H1 (cell line): Measurements from ENCODE around the gene WDR38. TPM values are rescaled to one million over a fixed set of nuclear protein-coding genes. Genes with fewer than 3 reads are reported as not detected.
"Not testable (repeated sequence)": the region's sequence is repeated elsewhere in the genome, so short reads cannot be mapped to it uniquely, and the experiment has no call there.

Source experiments
- CTCF ChIA-PET: fragments of 300-600 bp; sonication (Branson Sonifier 250); formaldehyde crosslinking; loops from one replicate; lab custom pipeline; 2021; ENCODE audit not compliant: partially characterized antibody; lab: Charles Lee
- POLR2A ChIA-PET: fragments of 300-600 bp; sonication (Branson Sonifier 250); formaldehyde crosslinking; loops from one replicate; lab custom pipeline; 2021; ENCODE audit warnings: inconsistent platforms; ENCODE audit not compliant: partially characterized antibody; lab: Charles Lee
- DNase-seq, 2 experiments: peaks; one replicate each; pipeline versions ENCODE4 v3.0.0 to v3.0.0-alpha.2; 2010 to 2022; ENCODE audit warnings: low spot score in 2 of 2, low read depth in 1 of 2, mixed read lengths in 1 of 2
- FAIRE-seq: peaks from 2 replicates; lab custom pipeline; 2011; peaks lifted over from hg19 to GRCh38; lab: Jason Lieb, UNC
- H2AFZ ChIP-seq: 2 replicates; pipeline ENCODE4 v1.8.1; 2012; ENCODE audit warnings: low read length, inconsistent platforms
- H2AK5ac ChIP-seq: 2 replicates; pipeline ENCODE4 v1.6.1; 2013; ENCODE audit warnings: low read depth, low read length
- H2BK120ac ChIP-seq: replicated peaks from 2 replicates; pipeline ENCODE3; 2013; ENCODE audit warnings: low read depth, low read length, inconsistent platforms
- H2BK12ac ChIP-seq: 2 replicates; pipeline ENCODE4 v1.6.1; 2013; ENCODE audit warnings: low read depth, low read length
- H2BK15ac ChIP-seq: 2 replicates; pipeline ENCODE4 v1.6.1; 2013; ENCODE audit warnings: low read length
- H2BK20ac ChIP-seq: 2 replicates; pipeline ENCODE4 v1.6.1; 2013; ENCODE audit warnings: low read length
- H2BK5ac ChIP-seq: 2 replicates; pipeline ENCODE4 v1.6.1; 2013; ENCODE audit warnings: low read depth, low read length
- H3K14ac ChIP-seq: 2 replicates; pipeline ENCODE4 v1.6.1; 2013; ENCODE audit warnings: inconsistent platforms; ENCODE audit not compliant: insufficient read length
- H3K18ac ChIP-seq: 2 replicates; pipeline ENCODE4 v1.6.1; 2013; ENCODE audit warnings: low read length; ENCODE audit errors: extremely low read depth
- H3K23ac ChIP-seq: 2 replicates; pipeline ENCODE4 v1.6.1; 2013; ENCODE audit warnings: inconsistent platforms; ENCODE audit not compliant: insufficient read length
- H3K23me2 ChIP-seq: 2 replicates; pipeline ENCODE4 v1.6.1; 2013; ENCODE audit warnings: low read depth, low read length
- H3K27ac ChIP-seq: 2 replicates; pipeline ENCODE4 v1.6.1; 2011; ENCODE audit warnings: low read depth, low read length, inconsistent platforms
- H3K27me3 ChIP-seq, 4 experiments: replicated peaks in 1 of 4; 1 replicate in 1 of 4; 2 replicates in 3 of 4; pipeline versions ENCODE4 v1.6.1 to v1.8.1; 2011 to 2013; ENCODE audit warnings: low read length in 3 of 4, mild to moderate bottlenecking in 3 of 4, inconsistent platforms in 2 of 4, mixed read lengths in 2 of 4, moderate library complexity in 1 of 4; ENCODE audit not compliant: control insufficient read depth in 3 of 4, insufficient read depth in 3 of 4; ENCODE audit errors: extremely low read depth in 1 of 4
- H3K36me3 ChIP-seq, 4 experiments: 2 replicates each; pipeline versions ENCODE4 v1.6.1 to v1.8.1; 2011 to 2013; ENCODE audit warnings: mild to moderate bottlenecking in 4 of 4, low read length in 3 of 4, moderate library complexity in 2 of 4, control low read depth in 1 of 4, inconsistent platforms in 1 of 4; ENCODE audit not compliant: insufficient read depth in 4 of 4, control insufficient read depth in 2 of 4
- H3K4ac ChIP-seq: replicated peaks from 2 replicates; pipeline ENCODE3; 2013; ENCODE audit warnings: low read length, low read depth, mixed read lengths, inconsistent platforms; ENCODE audit not compliant: insufficient read length
- H3K4me1 ChIP-seq, 4 experiments: replicated peaks in 1 of 4; 1 replicate in 1 of 4; 2 replicates in 3 of 4; pipeline versions ENCODE4 v1.6.1 to v1.8.1; 2011 to 2013; ENCODE audit warnings: low read length in 3 of 4, inconsistent platforms in 2 of 4, mixed read lengths in 1 of 4; ENCODE audit not compliant: insufficient read depth in 4 of 4, control insufficient read depth in 3 of 4
- H3K4me2 ChIP-seq, 2 experiments: 2 replicates each; pipeline versions ENCODE4 v1.6.1 to v1.8.1; 2011 to 2013; ENCODE audit warnings: low read depth in 2 of 2, low read length in 2 of 2, control low read depth in 1 of 2, inconsistent platforms in 1 of 2, mild to moderate bottlenecking in 1 of 2; ENCODE audit not compliant: insufficient read depth in 1 of 2
- H3K4me3 ChIP-seq, 4 experiments: fragments of 200-600, 300-600 bp in 1 of 4; sonication (generic), shearing (Covaris generic), sonication (Bioruptor Twin) in 1 of 4; 2 replicates each; pipeline versions ENCODE4 v1.5.1 to v1.8.1; 2011 to 2016; ENCODE audit warnings: low read length in 4 of 4, low read depth in 3 of 4, control low read depth in 2 of 4, inconsistent platforms in 2 of 4, mild to moderate bottlenecking in 2 of 4, mixed read lengths in 1 of 4, moderate library complexity in 1 of 4; ENCODE audit not compliant: insufficient read depth in 2 of 4; ENCODE audit errors: extremely low read depth in 1 of 4
- H3K56ac ChIP-seq: replicated peaks from 2 replicates; pipeline ENCODE3; 2013; ENCODE audit warnings: low read depth, mild to moderate bottlenecking, mixed read lengths, low read length, inconsistent platforms; ENCODE audit not compliant: insufficient read length
- H3K79me1 ChIP-seq: 2 replicates; pipeline ENCODE4 v1.6.1; 2013; ENCODE audit warnings: low read depth, low read length, control low read depth
- H3K79me2 ChIP-seq, 2 experiments: 2 replicates each; pipeline versions ENCODE4 v1.6.1 to v1.8.1; 2012 to 2013; ENCODE audit warnings: low read length in 2 of 2, mild to moderate bottlenecking in 2 of 2, inconsistent platforms in 1 of 2; ENCODE audit not compliant: insufficient read depth in 2 of 2, control insufficient read depth in 1 of 2
- H3K9ac ChIP-seq, 4 experiments: replicated peaks in 1 of 4; 1 replicate in 1 of 4; 2 replicates in 3 of 4; pipeline versions ENCODE4 v1.6.1 to v1.8.1; 2011 to 2013; ENCODE audit warnings: low read depth in 3 of 4, low read length in 3 of 4, control low read depth in 2 of 4, mild to moderate bottlenecking in 2 of 4, moderate library complexity in 2 of 4, inconsistent platforms in 1 of 4; ENCODE audit errors: extremely low read depth in 1 of 4
- H3K9me3 ChIP-seq, 2 experiments: 2 replicates each; pipeline versions ENCODE4 v1.6.1 to v1.8.1; 2012 to 2013; ENCODE audit warnings: mild to moderate bottlenecking in 2 of 2, moderate library complexity in 2 of 2, control low read depth in 1 of 2, inconsistent platforms in 1 of 2, low read depth in 1 of 2, low read length in 1 of 2, mixed read lengths in 1 of 2; ENCODE audit not compliant: insufficient read depth in 2 of 2
- H4K20me1 ChIP-seq, 2 experiments: replicated peaks in 1 of 2; 2 replicates each; pipeline versions ENCODE3 to v1.8.1; 2011 to 2013; ENCODE audit warnings: inconsistent platforms in 2 of 2, low read length in 2 of 2, mild to moderate bottlenecking in 1 of 2; ENCODE audit not compliant: insufficient read depth in 2 of 2, control insufficient read depth in 1 of 2
- H4K5ac ChIP-seq: 2 replicates; pipeline ENCODE4 v1.6.1; 2013; ENCODE audit warnings: low read length, low read depth, mixed read lengths, inconsistent platforms; ENCODE audit not compliant: insufficient read length
- H4K8ac ChIP-seq: 2 replicates; pipeline ENCODE4 v1.8.0; 2013; ENCODE audit warnings: mild to moderate bottlenecking, moderate library complexity, low read length, inconsistent platforms; ENCODE audit not compliant: insufficient read depth; ENCODE audit errors: extremely low read depth
- H4K91ac ChIP-seq: replicated peaks from 2 replicates; pipeline ENCODE3; 2013; ENCODE audit warnings: low read length, mixed read lengths, inconsistent platforms; ENCODE audit not compliant: insufficient read length
- HDAC2 ChIP-seq, 2 experiments: fragments of 300-600 bp in 1 of 2; sonication (generic) in 1 of 2; IDR thresholded peaks; 2 replicates each; pipeline ENCODE4 v1.6.1; 2011 to 2012; ENCODE audit warnings: low read depth in 2 of 2, low read length in 2 of 2, mild to moderate bottlenecking in 2 of 2, moderate library complexity in 2 of 2, borderline replicate concordance in 1 of 2, inconsistent platforms in 1 of 2
- NRF1 ChIP-seq: IDR thresholded peaks from 2 replicates; pipeline ENCODE4 v1.6.1; 2011; ENCODE audit warnings: mild to moderate bottlenecking, low read depth, low read length, improper control_type of control experiment
- TAF1 ChIP-seq: IDR thresholded peaks from 2 replicates; pipeline ENCODE4 v1.6.1; 2011; ENCODE audit warnings: mild to moderate bottlenecking, low read depth, low read length
- WGBS, 2 experiments: shearing (Covaris generic) in 1 of 2; methylation state at CpG; one replicate each; pipeline versions ENCODE4 v1.1.6 to v1.1.7; 2013 to 2015; ENCODE audit warnings: low lambda C conversion rate in 2 of 2, mixed read lengths in 2 of 2, inconsistent platforms in 1 of 2, low coverage in 1 of 2, missing lambda C conversion rate in 1 of 2; ENCODE audit not compliant: insufficient replicate concordance in 2 of 2, insufficient coverage in 1 of 2, insufficient read length in 1 of 2; ENCODE audit errors: extremely low coverage in 1 of 2, missing lambda C conversion rate in 1 of 2; 5-methylcytosine and 5-hydroxymethylcytosine counted together
- polyA plus RNA-seq, 7 experiments: library from polyadenylated mRNA; depleted of rRNA in 3 of 7; stranded (reverse) in 5 of 7; unstranded in 2 of 7; fragments of >200 nt in 5 of 7; fragments of 200-250 nt in 2 of 7; gene quantifications; 1 replicate in 5 of 7; 2 replicates in 1 of 7; 4 replicates in 1 of 7; pipeline versions ENCODE4 v1.2.1 to v1.2.3, GENCODE V29; 2011 to 2013; ENCODE audit warnings: missing spikeins in 2 of 7, mixed read lengths in 2 of 7
- total RNA-seq: library from RNA; stranded (reverse); fragmentation: NEBNext Ultra II Directional; extraction: Animal tissue kit (Norgen Biotek cat#: 25700); gene quantifications from 2 replicates; pipeline ENCODE4 v1.2.1, GENCODE V29; 2021

The WDR38 gene
- total and polyA plus RNA-seq, 2 of the 8 experiments (the other 6 are each of a cell fraction or from before 2014, with no cell fraction given) = not detected

GRCh38 chr9:124835026-124835557 lies 18.2 kb upstream of the WDR38 start (continued):
- no peak for TF ChIP-seq HDAC2 (IDR thresholded peaks at IDR 0.05; ENCODE audit: borderline replicate concordance in 1 of 2, low read depth in 2 of 2, low read length in 2 of 2)
- no peak for TF ChIP-seq TAF1
- TF ChIP-seq NRF1 = no peak

- CTCF ChIA-PET = interaction anchor here (0.6 to 65.2 kb wide), 8 partner anchors 12 to 1087 kb away, joined by 3 to 1529 read pairs (median 4); partner anchors contain the start of genes ARPC5L, NR6A1, OLFML2A and RPL35
- H3K4me3 ChIP-seq = not testable (repeated sequence)
Measured at GRCh38 chr9:124838132-124838531, 15.1 kb upstream of the WDR38 start.

More at GRCh38 chr9:124838132-124838531, 15.1 kb upstream of the WDR38 start:
- not testable (repeated sequence) for H2AK5ac ChIP-seq, H2BK12ac ChIP-seq, H2BK5ac ChIP-seq, H4K20me1 ChIP-seq, H4K8ac ChIP-seq, DNase-seq, H2BK15ac ChIP-seq, H3K4me2 ChIP-seq, H3K56ac ChIP-seq, H3K9me3 ChIP-seq, H2AFZ ChIP-seq, H3K23ac ChIP-seq, FAIRE-seq, H3K14ac ChIP-seq, H2BK120ac ChIP-seq, H4K91ac ChIP-seq, H3K27me3 ChIP-seq, H4K5ac ChIP-seq, H2BK20ac ChIP-seq, H3K23me2 ChIP-seq, H3K79me2 ChIP-seq, H3K27ac ChIP-seq, H3K36me3 ChIP-seq, H3K4ac ChIP-seq, H3K9ac ChIP-seq, H3K79me1 ChIP-seq, H3K18ac ChIP-seq
- peaks cover 0 to 14% (median 3%) of the 10 kb centered on the region in 4 experiments; a peak in 4 of 7 replicates for H3K4me1 ChIP-seq
- 87% methylated on average over 5 of the region's 5 CpGs; no CpG with 5 or more reads in 1 of the 2 experiments for WGBS, 2 experiments
- POLR2A ChIA-PET = interaction anchor here (0.8 to 6.4 kb wide), 8 partner anchors 10 to 58 kb away, joined by 3 to 29 read pairs (median 4); partner anchors contain the start of genes ARPC5L and RPL35
